GM20431 (cell line): ENCODE results near the gene PYGM.
"Not testable (repeated sequence)": the region's sequence is repeated elsewhere in the genome, so short reads cannot be mapped to it uniquely, and the experiment has no call there.

Experiments
- in situ Hi-C: fragments of 300-500 bp; cut with MseI, MboI; formaldehyde crosslinking; loops from one replicate; pipeline ENCODE4 v1.15.0; 2020; ENCODE audit warnings: low sequenced_read_pairs; ENCODE audit not compliant: unreplicated experiment

The PYGM gene

GRCh38 chr11:64701956-64702355 is 57.8 kb downstream of the PYGM start:
- in situ Hi-C loops = not testable (repeated sequence)

GRCh38 chr11:64698427-64698826 is 61.3 kb downstream of the PYGM start:
- in situ Hi-C loops = no loop called here

DNA sequence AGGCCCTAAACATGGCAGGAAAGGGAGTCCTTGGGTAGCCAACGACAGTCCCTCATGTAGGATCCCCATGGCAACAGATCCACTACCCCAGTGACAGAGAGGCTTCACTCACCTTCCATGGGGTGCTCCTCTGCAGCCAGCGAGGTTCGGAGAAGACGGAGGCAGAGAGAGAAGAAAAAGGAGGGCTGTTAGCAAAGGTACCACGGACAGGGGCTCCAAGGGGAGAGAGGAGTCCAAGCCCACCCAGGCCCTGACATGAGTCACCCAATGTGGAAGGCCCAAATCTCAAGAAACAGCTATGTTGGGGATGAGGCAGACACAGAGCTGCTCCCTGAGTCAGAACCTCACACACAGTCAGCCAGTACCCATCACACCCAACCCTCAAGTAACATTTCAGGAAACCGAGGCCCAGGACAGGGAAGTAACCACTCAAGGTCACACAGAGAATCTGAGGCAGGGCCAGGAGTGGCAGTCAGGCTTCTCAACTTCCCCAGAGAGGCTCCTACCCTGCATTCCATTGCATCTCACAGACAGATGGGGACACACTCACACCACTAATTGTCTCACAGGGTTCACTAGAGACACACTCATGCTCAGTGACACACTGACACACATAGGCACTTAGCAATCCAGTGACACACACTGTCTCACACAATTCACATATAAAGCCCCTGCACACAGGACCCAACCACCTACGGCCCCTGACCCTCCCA is 62.0 kb downstream of the PYGM start:
- in situ Hi-C loops = no loop called here
